ENCODE results near the gene MGRN1.

DNA sequence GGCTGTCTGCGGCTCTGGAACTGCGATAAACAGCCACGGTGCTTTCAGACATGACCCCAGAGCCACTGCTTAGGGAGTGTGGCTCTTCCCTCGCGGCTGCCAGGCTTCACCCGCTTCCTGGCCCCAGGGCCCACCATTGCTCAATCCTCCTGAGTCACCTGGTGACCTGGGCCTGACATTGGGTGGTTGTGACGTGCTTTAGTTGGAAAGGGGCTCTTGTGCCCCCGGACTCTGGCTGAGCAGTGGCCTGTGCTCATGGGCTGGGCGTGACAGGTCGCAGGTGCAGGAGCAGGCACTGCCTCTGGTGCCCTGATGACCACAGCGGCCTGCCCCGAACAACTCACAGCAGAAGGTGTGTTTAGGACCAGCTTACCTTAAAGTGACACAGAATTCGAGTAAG is 60.1 kb downstream of the MGRN1 start:
- TF ChIP-seq, protein P1, sequence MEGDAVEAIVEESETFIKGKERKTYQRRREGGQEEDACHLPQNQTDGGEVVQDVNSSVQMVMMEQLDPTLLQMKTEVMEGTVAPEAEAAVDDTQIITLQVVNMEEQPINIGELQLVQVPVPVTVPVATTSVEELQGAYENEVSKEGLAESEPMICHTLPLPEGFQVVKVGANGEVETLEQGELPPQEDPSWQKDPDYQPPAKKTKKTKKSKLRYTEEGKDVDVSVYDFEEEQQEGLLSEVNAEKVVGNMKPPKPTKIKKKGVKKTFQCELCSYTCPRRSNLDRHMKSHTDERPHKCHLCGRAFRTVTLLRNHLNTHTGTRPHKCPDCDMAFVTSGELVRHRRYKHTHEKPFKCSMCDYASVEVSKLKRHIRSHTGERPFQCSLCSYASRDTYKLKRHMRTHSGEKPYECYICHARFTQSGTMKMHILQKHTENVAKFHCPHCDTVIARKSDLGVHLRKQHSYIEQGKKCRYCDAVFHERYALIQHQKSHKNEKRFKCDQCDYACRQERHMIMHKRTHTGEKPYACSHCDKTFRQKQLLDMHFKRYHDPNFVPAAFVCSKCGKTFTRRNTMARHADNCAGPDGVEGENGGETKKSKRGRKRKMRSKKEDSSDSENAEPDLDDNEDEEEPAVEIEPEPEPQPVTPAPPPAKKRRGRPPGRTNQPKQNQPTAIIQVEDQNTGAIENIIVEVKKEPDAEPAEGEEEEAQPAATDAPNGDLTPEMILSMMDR (conservative IDR thresholded peaks at IDR 0.05; ENCODE audit: low read depth, low read length): no peak
- TF ChIP-seq EZH2phosphoT487 (IDR thresholded peaks at IDR 0.05; ENCODE audit: borderline replicate concordance, low read length) (no peak), EZH2 (IDR thresholded peaks at IDR 0.05; ENCODE audit: low read length, unreplicated experiment) (no peak)
